ENCODE data around the gene FAM174A. TPM values are rescaled to one million over a fixed set of nuclear protein-coding genes. Genes with fewer than 3 reads are reported as not detected.

The FAM174A gene
- total RNA-seq (2012; rRNA removed): 9.9 and 19.4 TPM in 2 replicates

DNA sequence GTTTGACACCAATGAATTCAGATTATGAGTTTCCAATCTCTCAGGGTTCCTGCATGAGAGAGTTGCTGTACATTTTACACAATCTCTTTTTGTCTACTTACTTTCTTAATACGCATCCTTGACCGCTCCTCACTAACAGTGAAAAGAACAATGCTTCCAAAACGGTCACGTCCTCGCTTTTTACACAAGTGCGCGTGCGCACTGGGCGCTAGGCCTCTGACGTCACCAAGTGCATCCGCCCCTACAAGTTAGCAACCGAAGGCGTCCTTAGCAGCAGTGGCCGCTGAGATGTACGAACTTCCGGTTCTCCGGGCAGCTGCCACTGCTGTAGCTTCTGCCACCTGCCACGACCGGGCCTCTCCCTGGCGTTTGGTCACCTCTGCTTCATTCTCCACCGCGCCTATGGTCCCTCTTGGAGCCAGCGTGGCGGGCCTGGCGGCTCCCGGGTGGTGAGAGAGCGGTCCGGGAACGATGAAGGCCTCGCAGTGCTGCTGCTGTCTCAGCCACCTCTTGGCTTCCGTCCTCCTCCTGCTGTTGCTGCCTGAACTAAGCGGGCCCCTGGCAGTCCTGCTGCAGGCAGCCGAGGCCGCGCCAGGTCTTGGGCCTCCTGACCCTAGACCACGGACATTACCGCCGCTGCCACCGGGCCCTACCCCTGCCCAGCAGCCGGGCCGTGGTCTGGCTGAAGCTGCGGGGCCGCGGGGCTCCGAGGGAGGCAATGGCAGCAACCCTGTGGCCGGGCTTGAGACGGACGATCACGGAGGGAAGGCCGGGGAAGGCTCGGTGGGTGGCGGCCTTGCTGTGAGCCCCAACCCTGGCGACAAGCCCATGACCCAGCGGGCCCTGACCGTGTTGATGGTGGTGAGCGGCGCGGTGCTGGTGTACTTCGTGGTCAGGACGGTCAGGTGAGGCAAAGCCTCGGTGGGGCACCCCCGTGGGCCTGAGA, at the start of gene FAM174A:
Gene FAM174A, plus strand, starts transcription at position 315 of the 946 bp plus-strand sequence. Its CDS starts 157 bp downstream, at position 472.
- peak within 1 kb of the TSS; percentile 98 for H3K4me2 ChIP-seq (ENCODE audit: low read length)
- H3K36me3 ChIP-seq (ENCODE audit: insufficient read depth, low read length): no peaks in the 10 kb centered on the region
- peak within 1 kb of the TSS; percentile 92 for H3K9ac ChIP-seq (ENCODE audit: low read depth, low read length)
- H3K27me3 ChIP-seq (ENCODE audit: control insufficient read depth, insufficient read depth, low read length): no peaks in the 10 kb centered on the region
- H3K9me3 ChIP-seq (replicated peaks; ENCODE audit: low read length): peaks cover 5% of the 10 kb centered on the region
- H3K4me1 ChIP-seq (ENCODE audit: control insufficient read depth, insufficient read depth, low read length): peaks cover 12% of the 10 kb centered on the region
- peak within 1 kb of the TSS; percentile 90 for H3K4me3 ChIP-seq (ENCODE audit: low read length)

DNA sequence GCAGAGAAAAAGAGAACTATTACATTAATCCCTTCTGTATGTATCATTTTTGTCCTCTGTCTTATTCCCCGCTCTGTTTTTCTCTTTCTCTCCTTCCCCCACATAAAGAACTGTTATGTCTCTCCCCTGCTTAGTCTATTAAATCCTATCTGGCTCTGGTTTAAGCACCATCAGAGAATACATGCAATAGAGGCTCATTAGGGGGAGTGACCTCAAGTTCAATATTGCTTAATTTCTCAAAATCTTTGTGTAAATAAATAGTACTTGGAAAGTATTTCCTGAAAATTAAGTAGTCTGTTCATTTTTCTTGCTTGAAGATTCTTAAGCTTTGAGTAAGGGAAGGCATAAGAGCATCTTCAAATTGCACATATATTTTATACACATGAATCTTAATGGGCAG, 41.2 kb upstream of the FAM174A start:
- Histone ChIP-seq H3K4me2 (ENCODE audit: low read length) (no peak overlapping the region), H3K27me3 (ENCODE audit: control insufficient read depth, insufficient read depth, low read length) (no peaks in the 10 kb centered on the region), H3K9me3 (replicated peaks; ENCODE audit: low read length) (no peaks in the 10 kb centered on the region), H3K9ac (ENCODE audit: low read depth, low read length) (no peak overlapping the region), H3K4me3 (ENCODE audit: low read length) (no peak overlapping the region), H3K36me3 (ENCODE audit: insufficient read depth, low read length) (no peaks in the 10 kb centered on the region), H3K4me1 (ENCODE audit: control insufficient read depth, insufficient read depth, low read length) (no peaks in the 10 kb centered on the region)

- Histone ChIP-seq H3K27me3 (ENCODE audit: control insufficient read depth, insufficient read depth, low read length) (no peaks in the 10 kb centered on the region), H3K4me1 (ENCODE audit: control insufficient read depth, insufficient read depth, low read length) (no peaks in the 10 kb centered on the region), H3K36me3 (ENCODE audit: insufficient read depth, low read length) (no peaks in the 10 kb centered on the region), H3K9ac (ENCODE audit: low read depth, low read length) (no peak overlapping the region), H3K4me3 (ENCODE audit: low read length) (no peak overlapping the region), H3K9me3 (replicated peaks; ENCODE audit: low read length) (no peaks in the 10 kb centered on the region), H3K4me2 (ENCODE audit: low read length) (no peak overlapping the region)
Observed at GRCh38 chr5:100496296-100496695, 38.9 kb upstream of the FAM174A start.

- Histone ChIP-seq H3K27me3 (ENCODE audit: control insufficient read depth, insufficient read depth, low read length) (no peaks in the 10 kb centered on the region), H3K9me3 (replicated peaks; ENCODE audit: low read length) (no peaks in the 10 kb centered on the region), H3K4me1 (ENCODE audit: control insufficient read depth, insufficient read depth, low read length) (peaks cover 9% of the 10 kb centered on the region), H3K9ac (ENCODE audit: low read depth, low read length) (no peak overlapping the region), H3K4me3 (ENCODE audit: low read length) (no peak overlapping the region), H3K4me2 (ENCODE audit: low read length) (no peak overlapping the region), H3K36me3 (ENCODE audit: insufficient read depth, low read length) (no peaks in the 10 kb centered on the region)
Observed at GRCh38 chr5:100502684-100503083, 32.5 kb upstream of the FAM174A start.

- no peaks in the 10 kb centered on the region for H3K36me3 ChIP-seq (ENCODE audit: insufficient read depth, low read length)
- H3K27me3 ChIP-seq (ENCODE audit: control insufficient read depth, insufficient read depth, low read length): no peaks in the 10 kb centered on the region
- H3K9ac ChIP-seq (ENCODE audit: low read depth, low read length): no peak overlapping the region
- H3K4me1 ChIP-seq (ENCODE audit: control insufficient read depth, insufficient read depth, low read length): peaks cover 9% of the 10 kb centered on the region
- no peaks in the 10 kb centered on the region for H3K9me3 ChIP-seq (replicated peaks; ENCODE audit: low read length)
- no peak overlapping the region for H3K4me3 ChIP-seq (ENCODE audit: low read length)
- peak overlapping the region; percentile 27 for H3K4me2 ChIP-seq (ENCODE audit: low read length)
Observed at GRCh38 chr5:100505984-100506670, 29.0 kb upstream of the FAM174A start.

GRCh38 chr5:100516285-100516684, 18.9 kb upstream of the FAM174A start:
- Histone ChIP-seq H3K4me2 (ENCODE audit: low read length) (no peak overlapping the region), H3K9ac (ENCODE audit: low read depth, low read length) (no peak overlapping the region), H3K4me3 (ENCODE audit: low read length) (no peak overlapping the region), H3K4me1 (ENCODE audit: control insufficient read depth, insufficient read depth, low read length) (no peaks in the 10 kb centered on the region), H3K9me3 (replicated peaks; ENCODE audit: low read length) (peaks cover 6% of the 10 kb centered on the region), H3K27me3 (ENCODE audit: control insufficient read depth, insufficient read depth, low read length) (no peaks in the 10 kb centered on the region), H3K36me3 (ENCODE audit: insufficient read depth, low read length) (no peaks in the 10 kb centered on the region)

DNA sequence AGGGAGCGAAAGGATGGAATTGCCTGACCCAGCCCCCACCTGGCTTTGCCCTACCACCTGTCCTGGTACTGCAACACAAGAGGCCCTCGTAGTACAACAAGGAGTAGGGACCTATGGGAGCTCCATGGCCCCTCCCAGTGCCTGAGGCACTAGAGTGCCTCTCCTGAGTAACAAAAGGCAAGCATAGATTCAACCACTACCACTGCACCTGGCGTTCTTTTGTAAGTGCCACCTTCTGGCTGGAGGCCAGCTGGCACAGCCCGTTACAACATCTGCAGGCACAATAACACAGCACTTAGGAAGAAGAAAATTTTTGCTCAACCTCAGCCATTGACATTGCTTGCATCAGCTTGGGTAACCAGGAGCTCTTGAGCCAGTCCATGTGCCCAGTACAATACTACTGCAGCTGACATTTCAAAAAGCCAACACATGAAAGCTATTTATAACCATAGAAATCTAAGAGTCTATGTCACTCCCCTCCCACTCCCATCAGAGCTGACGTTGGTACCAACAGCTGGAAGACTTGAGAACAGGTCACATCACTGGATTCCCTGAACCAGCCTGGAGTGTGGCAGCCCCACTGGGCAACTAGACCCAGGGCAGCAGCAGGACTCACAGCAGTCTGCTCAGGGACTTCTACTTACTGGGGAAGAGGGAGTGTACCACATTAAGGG, 17.7 kb upstream of the FAM174A start:
- H3K9me3 ChIP-seq (replicated peaks; ENCODE audit: low read length): peaks cover 6% of the 10 kb centered on the region
- H3K9ac ChIP-seq (ENCODE audit: low read depth, low read length): no peak overlapping the region
- no peaks in the 10 kb centered on the region for H3K36me3 ChIP-seq (ENCODE audit: insufficient read depth, low read length)
- no peaks in the 10 kb centered on the region for H3K4me1 ChIP-seq (ENCODE audit: control insufficient read depth, insufficient read depth, low read length)
- H3K4me2 ChIP-seq (ENCODE audit: low read length): no peak overlapping the region
- no peaks in the 10 kb centered on the region for H3K27me3 ChIP-seq (ENCODE audit: control insufficient read depth, insufficient read depth, low read length)
- no peak overlapping the region for H3K4me3 ChIP-seq (ENCODE audit: low read length)

- Histone ChIP-seq H3K9me3 (replicated peaks; ENCODE audit: low read length) (peaks cover 6% of the 10 kb centered on the region), H3K27me3 (ENCODE audit: control insufficient read depth, insufficient read depth, low read length) (no peaks in the 10 kb centered on the region), H3K9ac (ENCODE audit: low read depth, low read length) (no peak overlapping the region), H3K36me3 (ENCODE audit: insufficient read depth, low read length) (no peaks in the 10 kb centered on the region), H3K4me3 (ENCODE audit: low read length) (no peak overlapping the region), H3K4me1 (ENCODE audit: control insufficient read depth, insufficient read depth, low read length) (no peaks in the 10 kb centered on the region), H3K4me2 (ENCODE audit: low read length) (no peak overlapping the region)
Observed at GRCh38 chr5:100518377-100518776, 16.8 kb upstream of the FAM174A start.

DNA sequence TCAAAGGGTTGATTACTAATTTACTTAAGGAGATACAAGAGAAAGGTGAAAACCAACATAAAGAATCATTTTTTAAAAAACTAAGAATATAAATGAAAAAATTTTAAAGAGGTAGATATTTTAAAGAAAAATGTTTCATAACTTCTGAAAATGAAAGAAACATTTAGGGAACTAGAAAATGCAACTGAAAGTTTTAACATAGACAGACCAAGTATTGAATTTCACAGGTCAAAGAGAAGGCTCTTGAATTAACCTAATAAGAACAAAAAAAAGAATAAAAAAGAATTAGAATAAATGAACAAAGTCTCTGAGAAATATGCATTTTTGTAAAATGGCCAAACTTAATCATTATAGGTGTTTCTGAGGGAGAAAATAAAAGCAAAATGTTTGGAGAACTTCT, 16.1 kb upstream of the FAM174A start:
- H3K9me3 ChIP-seq (replicated peaks; ENCODE audit: low read length): peaks cover 6% of the 10 kb centered on the region
- no peak overlapping the region for H3K4me2 ChIP-seq (ENCODE audit: low read length)
- no peaks in the 10 kb centered on the region for H3K36me3 ChIP-seq (ENCODE audit: insufficient read depth, low read length)
- H3K4me3 ChIP-seq (ENCODE audit: low read length): no peak overlapping the region
- no peak overlapping the region for H3K9ac ChIP-seq (ENCODE audit: low read depth, low read length)
- no peaks in the 10 kb centered on the region for H3K4me1 ChIP-seq (ENCODE audit: control insufficient read depth, insufficient read depth, low read length)
- H3K27me3 ChIP-seq (ENCODE audit: control insufficient read depth, insufficient read depth, low read length): no peaks in the 10 kb centered on the region

DNA sequence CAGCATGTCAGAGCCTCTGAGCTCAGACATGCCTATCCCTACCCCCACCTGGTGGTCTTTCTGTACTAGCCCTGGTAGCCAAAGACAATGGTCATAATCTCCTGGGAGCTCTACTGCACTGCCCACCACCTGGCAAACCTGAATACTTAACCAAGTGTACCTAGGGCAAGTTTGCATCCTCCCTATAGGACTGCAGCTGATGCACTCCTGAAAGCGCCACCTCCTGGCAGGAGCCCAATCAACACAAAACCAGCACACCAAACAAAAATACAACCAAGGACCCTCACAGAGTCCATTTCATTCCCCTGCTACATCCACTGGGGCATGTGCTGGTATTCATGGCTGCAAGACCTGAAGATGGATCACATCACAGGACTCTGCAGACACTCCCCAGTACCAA, 14.8 kb upstream of the FAM174A start:
- H3K4me1 ChIP-seq (ENCODE audit: control insufficient read depth, insufficient read depth, low read length): no peaks in the 10 kb centered on the region
- no peak overlapping the region for H3K4me2 ChIP-seq (ENCODE audit: low read length)
- no peaks in the 10 kb centered on the region for H3K27me3 ChIP-seq (ENCODE audit: control insufficient read depth, insufficient read depth, low read length)
- H3K9ac ChIP-seq (ENCODE audit: low read depth, low read length): no peak overlapping the region
- peaks cover 6% of the 10 kb centered on the region for H3K9me3 ChIP-seq (replicated peaks; ENCODE audit: low read length)
- H3K4me3 ChIP-seq (ENCODE audit: low read length): no peak overlapping the region
- no peaks in the 10 kb centered on the region for H3K36me3 ChIP-seq (ENCODE audit: insufficient read depth, low read length)

GRCh38 chr5:100537946-100538345, 2.8 kb downstream of the FAM174A start:
- Histone ChIP-seq H3K4me3 (ENCODE audit: low read length) (no peak overlapping the region), H3K4me1 (ENCODE audit: control insufficient read depth, insufficient read depth, low read length) (peaks cover 12% of the 10 kb centered on the region), H3K36me3 (ENCODE audit: insufficient read depth, low read length) (no peaks in the 10 kb centered on the region), H3K27me3 (ENCODE audit: control insufficient read depth, insufficient read depth, low read length) (no peaks in the 10 kb centered on the region), H3K9ac (ENCODE audit: low read depth, low read length) (no peak overlapping the region), H3K4me2 (ENCODE audit: low read length) (no peak overlapping the region), H3K9me3 (replicated peaks; ENCODE audit: low read length) (no peaks in the 10 kb centered on the region)
